ENCODE results near the gene SUMO1. TPM values are rescaled to one million over a fixed set of nuclear protein-coding genes. Genes with fewer than 3 reads are reported as not detected.
A peak's percentile ranks its signal among the peaks of the same experiment; 100 is the strongest.

Gene SUMO1
- total and polyA plus RNA-seq, 10 of the 15 experiments (the other 5 are each of a cell fraction or from before 2014, with no cell fraction given) = 105 to 458 (median 199) TPM

GRCh38 chr2:202221873-202222272, 16.5 kb downstream of the SUMO1 start:
- Histone ChIP-seq H3K36me3 (ENCODE audit: control insufficient read depth in 2 of 2, insufficient read depth in 2 of 2, low read length in 1 of 2) (no peaks in the 10 kb centered on the region), H3K4me2 (ENCODE audit: control insufficient read depth, insufficient read depth) (no peak overlapping the region), H4K20me1 (ENCODE audit: control insufficient read depth, insufficient read depth) (no peaks in the 10 kb centered on the region), H3K79me2 (ENCODE audit: control insufficient read depth, insufficient read depth, low read length) (peaks cover 16% of the 10 kb centered on the region), H3K9me3 (replicated peaks; ENCODE audit: control insufficient read depth, insufficient read depth, low read length) (no peaks in the 10 kb centered on the region), H3K27ac (ENCODE audit: control insufficient read depth, insufficient read depth) (no peak overlapping the region), H3K4me3 (no peak overlapping the region), H3K4me1 (ENCODE audit: control insufficient read depth, insufficient read depth, low read length) (no peaks in the 10 kb centered on the region; the same call in 1 of the 2 replicates), H3K9ac (ENCODE audit: control insufficient read depth, insufficient read depth, low read length) (no peak overlapping the region), H2AFZ (ENCODE audit: control insufficient read depth, low read depth, low read length) (no peak overlapping the region), H3K27me3 (replicated peaks in 1 of 2; ENCODE audit: control insufficient read depth in 2 of 2, insufficient read depth in 2 of 2, low read length in 1 of 2) (no peaks in the 10 kb centered on the region)
- ChIA-PET SMC1A (ENCODE audit: uncharacterized antibody, unreplicated experiment) (interaction anchor here (1.0 to 1.4 kb wide), 2 partner anchors 57 to 86 kb away, joined by 4 to 6 read pairs; no protein-coding TSS in a partner anchor), CTCF (no interaction called here), RAD21 (ENCODE audit: unreplicated experiment) (no interaction called here), POLR2A (interaction anchor here (0.6 to 1.0 kb wide), 2 partner anchors 13 to 15 kb away, joined by 3 to 4 read pairs; no protein-coding TSS in a partner anchor)
- ATAC-seq (no peak), FAIRE-seq (no peak), DNase-seq (ENCODE audit: low read depth, low spot score) (no peak)
- 80% methylated on average over 1 of the region's 1 CpG for WGBS (ENCODE audit: insufficient coverage, insufficient replicate concordance, low lambda C conversion rate, missing lambda C conversion rate)
- in situ Hi-C loops (cut with MboI) = no loop called here
- intact Hi-C loops (cut with micrococcal nuclease; ENCODE audit: unreplicated experiment) = no loop called here
- BruUV-seq (replicated peaks) = TSS peak; percentile 28
- TF ChIP-seq YY1 (IDR thresholded peaks at IDR 0.05; ENCODE audit: low read depth, low read length) = no peak
- TF ChIP-seq ELK1 (IDR thresholded peaks at IDR 0.05; ENCODE audit: low read depth, low read length) = no peak
- TF ChIP-seq TBL1XR1 (IDR thresholded peaks at IDR 0.05; ENCODE audit: low read depth, low read length) = no peak
- no peak for TF ChIP-seq ZNF592 (IDR thresholded peaks at IDR 0.05)
- TF ChIP-seq JUND (IDR thresholded peaks at IDR 0.05; ENCODE audit: low read depth, low read length) = no peak
- no peak for TF ChIP-seq EGR1 (IDR thresholded peaks at IDR 0.05; ENCODE audit: borderline replicate concordance in 1 of 2, low read depth in 2 of 2, low read length in 2 of 2)
- no peak for TF ChIP-seq HDGF (IDR thresholded peaks at IDR 0.05)
- no peak for TF ChIP-seq ZBTB40 (IDR thresholded peaks at IDR 0.05; ENCODE audit: borderline replicate concordance)
- no peak for TF ChIP-seq NR2C1 (IDR thresholded peaks at IDR 0.05)
- no peak for TF ChIP-seq CHD4 (IDR thresholded peaks at IDR 0.05)
- no peak for TF ChIP-seq PRDM15 (CRISPR knock-in tag; IDR thresholded peaks at IDR 0.05)
